NCI-H446 treated with DMSO at 0.1 percent for 48 hours (cell line): ENCODE data around the gene CC2D1A.
A peak's percentile ranks its signal among the peaks of the same experiment; 100 is the strongest.

ENCODE experiments used
- DNase-seq: peaks from one replicate; lab custom pipeline; 2025; lab: John Stamatoyannopoulos, UW

Gene CC2D1A

DNA sequence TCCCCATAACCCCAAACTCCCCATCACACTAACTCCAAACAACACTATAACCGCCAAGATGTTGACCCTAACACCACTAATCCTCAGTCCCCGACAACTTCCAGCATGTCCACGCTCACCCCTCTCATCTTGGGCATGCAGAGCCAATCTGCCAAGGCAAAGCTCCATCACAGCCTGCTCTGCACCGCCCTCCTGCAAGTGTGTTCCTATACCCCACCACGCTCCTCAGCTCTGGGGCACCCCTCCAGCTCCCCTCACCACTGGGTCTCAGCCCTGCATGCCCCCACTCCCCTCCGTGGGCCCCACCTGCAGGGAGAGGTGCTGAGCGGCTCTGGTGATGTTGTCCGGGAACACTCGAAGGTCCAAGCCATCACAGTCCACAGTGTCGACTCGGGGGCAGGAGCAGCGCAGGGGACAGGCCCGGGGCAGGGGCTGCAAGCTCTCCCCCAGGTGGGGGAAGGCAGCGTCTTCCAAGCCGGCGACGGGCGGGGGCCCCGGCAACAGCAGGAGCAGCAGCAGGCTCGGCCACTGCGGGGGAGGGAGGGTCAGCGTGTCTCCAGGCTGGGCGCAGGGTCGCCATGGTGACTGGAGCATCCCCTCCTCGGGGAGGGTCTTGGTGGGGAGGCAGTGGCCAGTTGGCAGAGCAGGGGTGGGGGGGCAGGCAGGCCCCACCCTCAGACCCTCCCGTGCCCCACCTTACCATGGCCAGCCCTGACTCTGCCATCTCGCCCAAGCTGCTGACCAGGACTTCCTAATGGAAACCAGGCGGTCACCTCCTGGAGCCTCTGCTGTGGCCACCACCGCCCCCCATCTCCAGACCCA is 31.7 kb downstream of the CC2D1A start:
- DNase-seq: no peak

DNA sequence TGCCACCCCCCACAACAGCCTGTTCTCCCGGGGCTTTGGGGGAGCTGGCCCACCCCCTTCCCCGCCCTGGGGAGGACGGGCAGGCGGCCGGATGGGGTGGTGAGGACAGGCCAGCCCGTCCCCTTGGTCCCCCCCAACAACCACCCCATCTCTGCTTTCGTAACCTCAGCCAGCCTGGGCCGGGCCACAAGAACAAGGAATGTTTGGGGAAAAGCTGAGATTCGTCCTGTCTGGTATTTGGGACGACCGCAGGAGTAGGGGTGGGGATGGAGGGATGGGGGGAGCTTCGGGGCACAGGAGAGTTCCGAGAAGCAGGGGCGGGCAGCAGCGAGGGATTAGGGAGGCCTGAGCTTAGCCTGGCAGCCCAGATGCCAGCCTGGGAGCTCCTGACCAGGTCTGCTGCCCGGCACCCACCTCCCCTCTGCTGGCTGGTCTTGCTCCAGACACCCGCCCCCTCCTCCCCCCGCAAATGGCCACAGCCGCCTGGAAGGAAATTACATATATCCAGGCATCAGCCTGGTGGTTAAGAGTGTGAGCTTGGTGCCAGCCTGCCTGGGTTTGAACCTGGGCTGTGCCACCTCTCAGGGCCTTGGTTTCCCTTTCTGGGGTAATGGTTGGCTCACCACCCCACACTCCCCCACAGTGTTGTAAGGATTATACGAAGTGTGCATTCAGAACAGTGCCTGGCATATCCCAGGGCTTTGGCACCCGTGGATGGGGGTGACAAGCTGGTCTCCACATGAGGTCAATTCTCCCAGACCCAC is 32.5 kb downstream of the CC2D1A start, which contains the start of gene PODNL1:
Gene PODNL1, minus strand, starts transcription at position 117 of the 764 bp plus-strand sequence. CDS start 236 bp downstream, outside the sequence.
- DNase-seq: no peak

DNA sequence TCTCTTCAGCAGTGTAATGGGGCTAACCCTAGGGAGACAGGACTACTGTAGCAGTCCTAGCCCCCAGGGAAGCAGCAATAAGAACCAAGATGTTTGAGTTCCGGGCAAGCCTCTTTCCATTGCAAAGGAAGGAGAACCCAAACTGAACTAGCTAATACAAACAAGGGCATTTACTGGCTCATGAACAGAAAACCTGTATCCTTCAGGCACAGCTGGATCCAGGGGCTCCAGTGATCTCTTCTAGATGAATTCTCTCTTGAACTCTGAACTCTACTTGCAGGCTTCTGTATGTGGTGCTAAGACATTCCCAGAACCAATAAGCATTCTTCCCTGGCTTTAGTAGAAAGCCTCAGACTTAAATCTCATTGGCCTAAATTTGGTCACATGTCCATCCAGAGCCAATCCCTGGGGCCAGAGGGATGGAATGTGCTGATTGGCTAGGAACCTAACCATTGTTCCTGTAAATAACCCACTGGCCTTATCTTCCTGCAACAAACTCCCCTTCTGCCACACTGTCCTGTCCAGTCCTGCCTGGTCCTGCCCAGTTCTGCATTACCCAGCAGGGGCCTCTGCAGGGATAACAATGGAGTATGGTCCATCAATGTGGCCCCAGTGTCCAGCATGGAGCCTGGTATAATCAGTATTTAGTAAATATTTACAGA is 36.2 kb downstream of the CC2D1A start:
- DNase-seq: no peak

DNA sequence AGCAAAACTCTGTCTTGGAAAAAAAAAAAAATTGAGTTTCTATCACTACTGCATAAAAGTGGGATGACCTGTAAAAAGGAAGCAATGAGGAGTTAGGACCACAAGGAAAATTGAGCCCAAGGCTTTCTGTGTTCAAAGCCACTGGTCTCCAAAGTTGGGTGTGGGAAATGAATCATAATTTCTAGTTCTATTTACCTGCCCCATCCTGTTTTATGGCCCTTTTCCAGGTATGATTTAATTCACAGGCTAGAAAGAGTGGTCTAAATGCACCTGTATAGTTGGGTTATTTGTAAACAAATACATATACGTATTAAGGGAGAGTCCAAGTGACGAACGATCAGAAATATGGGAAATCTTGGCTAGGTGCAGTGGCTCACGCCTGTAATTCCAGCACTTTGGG is 40.4 kb downstream of the CC2D1A start:
- DNase-seq: no peak

DNA sequence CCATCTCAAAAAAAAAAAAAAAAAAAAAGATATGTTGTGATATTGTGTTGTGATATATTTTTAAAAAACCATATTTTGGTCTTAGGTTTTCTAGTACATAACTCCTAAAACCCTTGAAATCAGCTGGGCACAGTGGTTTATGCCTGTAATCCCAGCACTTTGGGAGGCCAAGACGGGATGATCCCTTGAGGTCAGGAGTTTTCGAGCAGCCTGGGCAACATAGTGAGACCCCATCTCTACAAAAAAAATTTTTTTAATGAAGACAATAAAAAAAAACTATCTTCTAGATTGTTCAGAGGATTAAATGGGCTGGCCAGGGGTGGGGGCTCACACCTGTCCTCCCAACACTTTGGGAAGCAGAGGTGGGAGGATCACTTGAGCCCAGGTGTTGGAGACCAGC is 45.0 kb downstream of the CC2D1A start:
- DNase-seq: no peak

DNA sequence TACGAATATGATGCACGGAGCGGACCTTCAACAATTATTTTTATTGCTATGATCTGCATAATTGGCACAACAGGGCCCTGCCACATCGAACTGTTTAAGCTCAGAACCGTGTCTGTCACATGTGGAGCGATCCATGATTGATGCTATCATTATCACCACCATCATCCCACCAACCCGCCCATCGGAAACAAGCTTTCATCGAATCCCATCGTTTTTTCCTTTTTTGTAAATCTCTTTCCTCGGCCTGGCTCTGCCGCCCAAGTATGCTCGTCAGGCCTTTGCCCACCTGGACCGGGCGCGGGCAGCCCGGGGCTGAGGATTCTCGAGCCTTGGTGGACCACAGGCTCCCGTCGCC is 45.8 kb downstream of the CC2D1A start:
- DNase-seq: peak; percentile 49

DNA sequence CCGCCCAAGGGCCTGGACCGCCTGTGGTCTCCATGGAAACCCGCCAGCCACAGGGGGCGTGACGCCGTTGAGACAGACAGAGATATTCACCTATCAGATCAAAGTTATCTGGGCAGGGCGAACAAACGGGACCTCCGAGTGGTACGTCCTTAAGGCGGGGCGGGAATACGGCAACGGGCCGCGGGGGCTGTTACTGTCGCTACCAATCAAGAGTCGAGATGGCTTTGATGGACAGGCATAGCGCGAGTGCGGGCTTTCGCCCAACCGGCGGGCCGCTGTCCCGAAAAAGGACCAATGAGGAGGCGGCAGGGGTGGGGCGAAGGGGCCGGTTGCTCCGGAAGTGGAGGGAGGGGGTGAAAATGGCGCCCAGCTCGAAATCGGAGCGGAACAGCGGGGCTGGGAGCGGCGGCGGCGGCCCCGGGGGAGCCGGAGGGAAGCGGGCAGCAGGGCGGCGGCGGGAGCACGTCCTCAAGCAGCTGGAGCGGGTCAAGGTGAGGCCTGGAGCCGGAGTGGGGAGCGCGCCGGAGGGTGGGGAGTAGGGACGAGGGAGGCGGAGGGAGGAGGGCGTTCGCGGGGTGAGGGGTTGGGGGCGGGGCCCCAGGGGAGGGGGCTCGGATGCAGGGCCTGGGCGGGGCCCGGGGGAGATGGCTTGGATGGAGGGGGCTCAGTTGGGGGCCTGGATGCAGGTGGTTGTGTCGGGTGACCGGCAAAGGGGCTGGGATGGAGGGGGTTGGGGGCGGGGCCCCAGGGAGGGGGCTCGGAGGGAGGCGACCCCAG is 46.3 kb downstream of the CC2D1A start, which contains the start of gene DCAF15:
Gene DCAF15, plus strand, starts transcription at position 356 of the 777 bp plus-strand sequence. Its CDS starts 4 bp downstream, at position 360.
- DNase-seq: peak; percentile 99

DNA sequence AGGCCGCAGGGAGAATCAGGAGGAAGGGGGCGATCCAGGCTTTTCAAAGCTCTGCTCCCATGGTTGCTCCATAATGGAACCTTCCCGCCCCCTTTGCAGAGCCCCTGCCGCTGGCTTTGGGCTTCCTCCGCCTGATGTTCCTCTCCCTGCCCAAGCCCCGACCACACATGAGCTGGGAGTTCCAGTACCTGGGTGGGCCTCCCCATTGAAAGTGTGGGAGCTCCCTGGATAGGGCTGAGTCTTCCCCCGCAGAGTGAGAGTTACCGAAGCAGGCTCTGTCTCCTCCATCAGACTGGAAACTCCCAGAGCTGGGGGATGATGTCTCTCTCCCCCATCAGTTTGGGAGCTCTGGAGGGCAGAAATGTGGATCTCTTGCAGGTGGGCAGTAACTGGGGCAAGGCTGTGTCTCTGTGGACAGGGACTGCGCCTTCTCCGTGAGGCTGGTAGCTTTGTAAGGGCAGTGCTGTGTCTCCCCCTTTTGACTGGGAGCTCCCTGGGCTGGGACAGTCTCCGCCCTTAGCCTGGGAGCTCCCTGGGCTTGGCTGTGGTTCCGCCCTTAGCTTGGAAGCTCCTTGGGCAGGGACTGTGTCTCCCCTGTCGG is 47.0 kb downstream of the CC2D1A start:
- DNase-seq: no peak

DNA sequence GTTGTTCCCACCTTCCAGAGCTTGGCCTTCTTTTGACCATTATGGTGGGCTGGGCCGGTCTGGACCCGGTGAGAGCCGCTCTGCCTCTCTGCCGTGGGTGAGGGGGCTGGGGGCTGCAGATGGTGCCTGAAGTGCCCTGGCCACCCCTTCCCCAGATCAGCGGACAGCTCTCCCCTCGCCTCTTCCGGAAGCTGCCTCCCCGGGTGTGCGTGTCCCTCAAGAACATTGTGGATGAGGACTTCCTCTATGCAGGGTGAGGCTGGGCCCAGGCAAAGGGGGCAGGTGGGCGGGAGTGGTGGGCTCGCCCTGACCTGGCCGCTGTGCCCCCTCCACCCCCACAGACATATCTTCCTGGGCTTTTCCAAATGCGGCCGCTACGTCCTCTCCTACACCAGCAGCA is 48.2 kb downstream of the CC2D1A start:
- DNase-seq: no peak

DNA sequence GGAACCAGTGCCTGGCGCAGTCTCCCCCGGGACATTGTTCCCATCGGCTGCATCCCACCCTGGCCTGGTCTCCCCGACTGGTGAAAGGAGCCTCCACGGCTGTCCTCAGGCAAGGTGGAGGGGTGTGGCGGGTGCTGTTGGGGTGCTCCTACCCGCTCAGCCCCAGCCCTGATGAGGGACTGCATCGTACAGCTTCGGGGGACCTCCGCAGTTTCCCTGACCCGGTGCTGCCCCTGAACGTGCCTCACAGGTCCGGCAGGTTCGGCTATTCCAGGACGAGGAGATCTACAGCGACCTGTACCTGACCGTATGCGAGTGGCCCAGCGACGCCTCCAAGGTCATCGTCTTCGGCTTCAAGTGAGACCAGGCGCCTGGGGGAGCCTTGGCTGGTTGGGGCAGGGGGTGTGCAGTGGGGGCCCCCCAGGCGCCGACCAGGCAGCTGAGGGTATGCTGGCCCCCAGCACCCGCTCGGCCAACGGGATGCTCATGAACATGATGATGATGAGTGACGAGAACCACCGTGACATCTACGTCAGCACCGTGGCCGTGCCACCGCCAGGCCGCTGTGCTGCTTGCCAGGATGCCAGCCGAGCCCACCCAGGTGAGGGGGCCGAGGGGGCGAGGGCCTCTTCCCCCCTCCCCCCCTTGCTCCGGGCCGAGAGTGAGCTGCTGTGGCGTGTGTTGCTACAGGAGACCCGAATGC is 49.8 kb downstream of the CC2D1A start:
- no peak for DNase-seq

DNA sequence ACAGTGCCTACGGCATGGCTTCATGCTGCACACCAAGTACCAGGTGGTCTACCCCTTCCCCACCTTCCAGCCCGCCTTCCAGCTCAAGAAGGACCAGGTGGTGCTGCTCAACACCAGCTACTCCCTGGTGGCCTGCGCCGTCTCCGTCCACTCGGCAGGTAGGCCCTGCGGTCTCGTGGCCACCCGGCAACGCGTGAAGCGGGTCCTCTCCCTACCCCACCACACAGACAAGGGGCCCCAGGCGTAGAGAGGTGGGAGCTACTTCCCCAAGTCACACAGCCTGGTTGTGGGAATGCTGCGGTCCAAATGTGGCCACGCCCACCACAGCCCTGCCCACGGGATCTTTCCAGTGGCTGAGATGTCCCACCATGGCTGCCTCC is 50.4 kb downstream of the CC2D1A start:
- no peak for DNase-seq

DNA sequence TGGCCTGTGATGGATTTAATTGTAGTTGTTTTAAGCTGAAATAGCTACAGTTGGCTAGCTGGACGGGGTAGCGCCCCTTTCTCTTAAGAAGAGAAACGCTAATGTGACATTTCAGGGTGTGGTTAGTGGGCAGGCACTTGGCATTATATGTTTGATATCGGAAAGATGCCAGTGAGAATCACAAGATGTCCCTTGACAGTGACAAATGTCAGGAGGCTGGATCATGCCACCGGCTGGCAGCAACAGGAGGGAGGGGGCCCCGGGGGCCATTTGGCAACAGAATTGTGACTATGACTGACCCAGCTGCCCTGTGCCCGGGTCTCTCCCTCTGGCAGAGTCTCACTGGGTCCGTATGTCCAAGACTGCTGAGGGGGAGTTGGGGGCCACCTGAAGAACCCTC is 51.0 kb downstream of the CC2D1A start:
- DNase-seq: no peak

DNA sequence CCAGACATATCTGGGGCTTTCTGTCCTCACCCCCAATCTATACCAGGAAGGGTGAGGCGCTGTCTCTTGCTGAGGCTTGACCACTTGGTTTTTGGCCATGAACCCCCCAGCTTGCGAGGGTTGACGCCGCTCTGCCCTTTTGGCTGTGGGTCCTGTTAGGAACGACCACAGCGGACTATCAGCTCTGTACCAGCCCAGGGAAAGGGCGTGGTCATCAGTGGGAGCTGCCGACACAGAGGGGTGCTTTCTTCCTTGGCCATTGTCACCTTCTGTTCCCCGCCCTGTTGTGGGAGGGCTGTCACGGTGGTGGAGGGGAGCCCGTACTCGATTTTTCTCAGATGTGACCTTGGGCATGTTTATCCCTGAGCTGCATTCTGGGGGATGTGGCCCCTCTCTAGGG is 52.0 kb downstream of the CC2D1A start:
- no peak for DNase-seq

DNA sequence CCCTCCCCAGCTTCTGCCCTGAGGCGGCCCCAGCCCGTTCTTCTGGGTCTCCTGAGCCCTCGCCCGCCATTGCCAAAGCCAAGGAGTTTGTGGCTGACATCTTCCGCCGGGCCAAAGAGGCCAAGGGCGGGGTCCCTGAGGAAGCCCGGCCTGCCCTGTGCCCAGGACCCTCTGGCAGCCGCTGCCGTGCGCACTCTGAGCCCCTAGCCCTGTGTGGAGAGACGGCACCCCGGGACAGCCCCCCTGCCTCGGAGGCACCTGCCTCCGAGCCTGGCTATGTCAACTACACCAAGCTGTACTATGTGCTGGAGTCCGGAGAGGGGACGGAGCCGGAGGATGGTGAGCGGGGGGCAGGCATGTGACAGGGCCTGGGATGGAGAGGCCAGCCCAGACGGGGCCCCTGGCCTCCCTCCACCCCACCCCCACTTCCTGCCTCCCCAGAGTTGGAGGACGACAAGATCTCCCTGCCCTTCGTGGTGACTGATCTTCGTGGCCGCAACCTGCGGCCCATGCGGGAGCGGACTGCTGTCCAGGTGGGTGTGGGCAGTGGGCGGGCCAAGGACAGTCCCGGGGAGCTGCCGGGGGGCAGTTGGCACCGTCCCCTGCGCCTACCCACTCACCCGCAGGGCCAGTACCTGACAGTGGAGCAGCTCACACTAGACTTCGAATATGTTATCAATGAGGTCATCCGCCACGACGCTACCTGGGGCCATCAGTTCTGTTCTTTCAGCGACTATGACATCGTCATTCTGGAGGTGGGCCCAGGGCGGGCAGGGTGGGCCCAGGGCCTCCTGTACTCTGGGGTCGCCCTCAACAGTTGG is 53.4 kb downstream of the CC2D1A start:
- DNase-seq: no peak

DNA sequence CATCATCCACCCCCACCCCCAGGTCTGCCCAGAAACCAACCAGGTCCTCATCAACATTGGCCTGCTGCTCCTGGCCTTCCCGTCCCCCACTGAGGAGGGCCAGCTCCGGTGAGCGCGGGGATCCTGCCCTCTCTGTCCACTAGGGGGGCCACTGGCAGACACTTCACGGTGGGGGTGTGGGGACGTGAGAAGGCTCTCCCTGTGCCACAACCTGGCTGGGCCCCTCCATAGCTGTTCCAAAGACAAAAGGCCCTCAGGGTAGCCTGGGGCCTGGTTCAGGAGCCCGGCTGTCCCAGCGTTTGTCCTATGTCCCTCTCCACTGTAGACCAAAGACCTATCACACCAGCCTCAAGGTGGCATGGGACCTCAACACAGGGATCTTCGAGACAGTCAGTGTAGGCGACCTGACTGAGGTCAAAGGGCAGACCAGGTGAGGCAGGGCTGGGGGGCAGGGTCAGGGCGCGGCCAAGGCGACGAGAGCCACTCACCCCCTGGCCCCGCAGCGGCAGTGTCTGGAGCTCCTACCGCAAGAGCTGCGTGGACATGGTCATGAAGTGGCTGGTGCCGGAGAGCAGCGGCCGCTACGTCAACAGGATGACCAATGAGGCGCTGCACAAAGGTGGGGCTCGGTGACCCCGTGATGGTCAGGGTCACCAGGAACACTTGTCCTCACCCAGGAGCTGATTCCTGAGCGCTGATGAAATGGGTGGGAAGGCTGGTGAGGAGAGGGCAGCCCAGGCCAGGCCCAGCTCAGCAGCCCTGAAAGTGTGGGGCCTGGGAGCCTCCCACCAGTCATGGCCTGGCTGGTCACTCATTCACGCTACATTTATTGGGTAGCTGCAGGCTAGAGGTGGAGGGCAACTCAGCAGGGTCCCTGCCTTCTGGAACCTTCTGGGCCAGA is 54.2 kb downstream of the CC2D1A start:
- DNase-seq: no peak

DNA sequence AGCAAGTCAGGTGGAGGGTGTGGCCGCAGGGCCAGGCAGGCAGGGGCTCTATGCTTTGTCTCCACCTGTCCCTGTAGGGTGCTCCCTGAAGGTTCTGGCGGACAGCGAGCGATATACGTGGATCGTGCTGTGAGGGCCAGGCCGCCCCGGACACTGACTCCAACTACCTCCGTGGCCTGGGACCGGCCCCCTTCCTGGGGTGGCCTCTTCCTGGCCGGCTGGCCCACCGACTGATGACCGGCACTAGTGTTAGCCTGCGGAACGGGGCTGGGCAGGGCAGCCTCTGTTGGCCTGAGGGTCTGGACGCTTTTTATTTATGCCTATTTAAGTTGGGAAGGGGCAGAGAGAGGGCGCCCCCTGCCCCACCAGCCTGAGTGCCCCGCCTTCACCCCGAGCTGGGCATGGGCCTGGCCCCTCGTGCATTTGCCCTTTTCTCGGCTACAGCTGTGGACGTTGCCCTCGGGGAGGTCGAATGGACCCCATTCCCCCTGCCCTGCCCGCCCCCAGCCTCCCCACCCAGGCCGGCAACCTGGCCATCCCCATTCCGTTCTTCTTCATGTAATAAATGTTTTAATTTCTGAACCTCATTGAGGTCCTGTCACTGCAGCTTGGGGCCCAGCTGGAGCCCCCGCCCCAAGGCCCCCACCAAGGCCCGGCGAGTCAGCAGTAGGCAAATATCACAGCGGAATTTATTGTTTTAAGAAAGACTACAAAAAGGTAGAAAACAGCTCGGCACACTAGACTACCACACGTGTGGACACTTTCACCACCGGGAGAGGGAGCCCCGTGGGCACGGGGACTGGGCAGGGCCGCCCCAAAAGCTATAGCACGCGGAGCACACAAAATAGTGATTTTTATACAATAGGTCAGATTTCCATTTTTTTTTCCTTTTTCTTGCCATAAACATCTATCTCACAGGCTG is 55.1 kb downstream of the CC2D1A start:
- no peak for DNase-seq

DNA sequence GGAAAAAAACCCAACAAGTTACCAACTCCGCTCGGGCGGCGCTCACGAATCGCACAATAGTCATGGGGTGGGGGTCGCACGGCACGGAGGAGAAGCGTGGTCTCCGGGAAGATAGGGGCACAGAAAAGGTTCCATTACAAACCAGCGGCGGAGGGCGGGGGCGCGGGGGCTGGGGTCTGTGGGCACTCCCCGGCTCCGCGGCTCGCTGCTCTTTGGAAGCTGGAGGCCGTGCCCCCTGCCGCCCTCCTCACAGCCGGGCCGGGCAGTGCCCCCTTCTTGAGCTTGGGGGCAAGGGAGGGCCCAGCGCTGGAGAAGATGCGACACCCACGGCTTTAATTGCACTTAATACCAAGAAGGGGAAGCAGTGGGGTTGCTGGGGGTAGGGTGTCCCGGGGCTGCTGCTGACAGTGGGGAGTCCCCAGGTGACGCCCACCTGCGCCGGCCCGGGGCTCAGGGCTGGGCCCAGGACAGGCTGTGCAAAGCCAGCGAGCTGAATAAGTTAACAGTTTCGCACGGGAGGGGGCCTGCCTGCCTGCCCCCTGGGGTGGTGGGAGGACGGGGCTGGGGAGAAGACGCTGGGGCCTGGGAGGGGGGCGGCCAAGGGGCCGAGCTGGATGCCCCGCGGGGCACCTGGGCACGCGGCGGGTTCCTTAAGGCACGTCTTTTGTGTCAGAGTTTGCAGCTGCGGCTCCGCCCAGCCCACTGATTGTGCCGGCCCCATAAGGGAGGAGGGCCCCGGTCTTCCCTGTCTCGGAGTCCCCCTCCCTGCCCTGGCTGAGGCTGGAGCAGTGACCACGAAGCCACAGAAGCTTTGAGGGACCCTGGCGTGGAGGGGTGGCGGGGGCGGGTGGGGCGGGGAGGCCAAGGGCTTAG is 56.1 kb downstream of the CC2D1A start:
- no peak for DNase-seq
